Naive thymus-derived CD4-positive, alpha-beta T cell (primary cell): ENCODE measurements around the gene IRF8. TPM values are rescaled to one million over a fixed set of nuclear protein-coding genes. Genes with fewer than 3 reads are reported as not detected.

Source experiments
- ATAC-seq: fragments of 150-1000 bp; cut with Tn5 transposase; 2 replicates; pipeline ENCODE4 v1.10.0; 2021; ENCODE audit warnings: mild to moderate bottlenecking, moderate library complexity
- CTCF ChIA-PET: fragments of 350-600 bp; sonication (Branson Sonifier 250); formaldehyde crosslinking; loops from one replicate; lab custom pipeline; 2021; ENCODE audit warnings: antibody characterized with exemption; lab: Charles Lee
- POLR2A ChIA-PET: fragments of 350-600 bp; sonication (Branson Sonifier 250); formaldehyde crosslinking; loops from one replicate; lab custom pipeline; 2021; ENCODE audit warnings: antibody characterized with exemption, inconsistent platforms; lab: Charles Lee
- DNase-seq, 9 donors: peaks; one replicate each; pipeline versions ENCODE4 v3.0.0 to v3.0.0-alpha.2; 2020 to 2022; ENCODE audit warnings: mixed read lengths in 1 of 9
- H3K27ac ChIP-seq: one replicate; pipeline ENCODE4 v1.7.0; 2013; ENCODE audit warnings: mild to moderate bottlenecking, low read depth, low read length, moderate library complexity
- H3K27me3 ChIP-seq, 2 donors: one replicate each; pipeline ENCODE4 v1.7.0; 2013; ENCODE audit warnings: low read length in 2 of 2, mild to moderate bottlenecking in 2 of 2, moderate library complexity in 2 of 2; ENCODE audit not compliant: control insufficient read depth in 2 of 2, insufficient read depth in 2 of 2
- H3K36me3 ChIP-seq, 3 experiments: 1 replicate in 2 of 3; 2 replicates in 1 of 3; pipeline ENCODE4 v1.7.0; 2013; ENCODE audit warnings: low read length in 3 of 3, mild to moderate bottlenecking in 3 of 3, moderate library complexity in 1 of 3; ENCODE audit not compliant: insufficient read depth in 3 of 3, control insufficient read depth in 2 of 3
- H3K4me1 ChIP-seq, 2 donors: one replicate each; pipeline ENCODE4 v1.7.0; 2013; ENCODE audit warnings: low read length in 2 of 2, mild to moderate bottlenecking in 2 of 2, moderate library complexity in 1 of 2; ENCODE audit not compliant: control insufficient read depth in 2 of 2, insufficient read depth in 2 of 2
- H3K4me3 ChIP-seq: 2 replicates; pipeline ENCODE4 v1.7.0; 2013; ENCODE audit warnings: mild to moderate bottlenecking, low read length
- H3K9me3 ChIP-seq, 3 experiments: 1 replicate in 2 of 3; 2 replicates in 1 of 3; pipeline ENCODE4 v1.7.0; 2013; ENCODE audit warnings: low read length in 3 of 3; ENCODE audit not compliant: control insufficient read depth in 2 of 3
- H3K27ac Mint-ChIP-seq, 9 donors: one replicate each; pipeline ENCODE4 v1.8.0; 2020 to 2022; ENCODE audit warnings: mixed read lengths in 9 of 9, mild to moderate bottlenecking in 8 of 9, moderate library complexity in 5 of 9, inconsistent platforms in 2 of 9
- H3K27me3 Mint-ChIP-seq, 5 donors: one replicate each; pipeline ENCODE4 v1.8.0; 2021 to 2022; ENCODE audit warnings: mixed read lengths in 5 of 5, mild to moderate bottlenecking in 1 of 5
- H3K36me3 Mint-ChIP-seq, 5 donors: one replicate each; pipeline ENCODE4 v1.8.0; 2020 to 2022; ENCODE audit warnings: mixed read lengths in 5 of 5, mild to moderate bottlenecking in 3 of 5, inconsistent platforms in 1 of 5
- H3K4me1 Mint-ChIP-seq, 7 donors: one replicate each; pipeline ENCODE4 v1.8.0; 2020 to 2022; ENCODE audit warnings: mixed read lengths in 7 of 7, mild to moderate bottlenecking in 3 of 7, inconsistent platforms in 1 of 7
- H3K4me3 Mint-ChIP-seq, 10 donors: one replicate each; pipeline ENCODE4 v1.8.0; 2020 to 2022; ENCODE audit warnings: mild to moderate bottlenecking in 10 of 10, mixed read lengths in 10 of 10, moderate library complexity in 6 of 10, inconsistent platforms in 2 of 10
- H3K9me3 Mint-ChIP-seq, 11 donors: one replicate each; pipeline ENCODE4 v1.8.0; 2020 to 2022; ENCODE audit warnings: mixed read lengths in 11 of 11, mild to moderate bottlenecking in 4 of 11, inconsistent platforms in 1 of 11, moderate library complexity in 1 of 11
- intact Hi-C, 2 donors: fragments of 100-400 bp; cut with micrococcal nuclease; formaldehyde crosslinking; loops; one replicate each; pipeline ENCODE4 v1.15.1; 2023
- polyA plus RNA-seq, 2 donors: library from polyadenylated mRNA; unstranded; fragments of 300-500 nt; fragmentation: Illumina TruSeq; gene quantifications; one replicate each; pipeline ENCODE4 v1.2.3, GENCODE V29; 2021
- total RNA-seq, 6 experiments: library from RNA in 5 of 6; stranded (reverse) in 5 of 6; gene quantifications; 1 replicate in 5 of 6; 2 replicates in 1 of 6; pipeline ENCODE4 v1.2.3 and lab custom pipeline; 2021 to 2026

IRF8 gene
- total and polyA plus RNA-seq, 7 experiments from 2014 or later = 3.5 to 105 (median 6.4) TPM

GRCh38 chr16:85860413-85861094, 38.4 kb upstream of the IRF8 start:
- intact Hi-C loops = no loop called here
- DNase-seq (peak in 1 of 9 donors; percentile 15), ATAC-seq (peak; percentile 27)
- H3K4me3 ChIP-seq = no peak overlapping the region
- Mint-ChIP-seq H3K9me3 (peaks cover 0 to 4% (median 0%) of the 10 kb centered on the region in 11 donors), H3K4me1 (peaks cover 0 to 4% (median 0%) of the 10 kb centered on the region in 7 donors), H3K27me3 (peaks cover 0 to 12% (median 3%) of the 10 kb centered on the region in 5 donors), H3K27ac (no peak overlapping the region), H3K4me3 (no peak overlapping the region), H3K36me3 (peaks cover 0 to 2% (median 0%) of the 10 kb centered on the region in 5 donors)
- no peaks in the 10 kb centered on the region for H3K27me3 ChIP-seq
- no peaks in the 10 kb centered on the region for H3K4me1 ChIP-seq
- CTCF ChIA-PET = interaction anchor here (0.6 kb wide), 1 partner anchor 200 kb away, joined by 3 read pairs; no protein-coding TSS in a partner anchor
- H3K9me3 ChIP-seq = no peaks in the 10 kb centered on the region
- no peaks in the 10 kb centered on the region for H3K36me3 ChIP-seq
- H3K27ac ChIP-seq = no peak overlapping the region
- POLR2A ChIA-PET = no interaction called here

GRCh38 chr16:85861095-85861825, 37.7 kb upstream of the IRF8 start:
- Mint-ChIP-seq H3K4me3 (no peak overlapping the region), H3K27ac (no peak overlapping the region), H3K9me3 (no peaks in the 10 kb centered on the region), H3K4me1 (peaks cover 0 to 4% (median 0%) of the 10 kb centered on the region in 7 donors), H3K27me3 (peaks cover 0 to 8% (median 3%) of the 10 kb centered on the region in 5 donors), H3K36me3 (peaks cover 0 to 2% (median 0%) of the 10 kb centered on the region in 5 donors)
- Histone ChIP-seq H3K9me3 (no peaks in the 10 kb centered on the region), H3K4me1 (no peaks in the 10 kb centered on the region), H3K27me3 (no peaks in the 10 kb centered on the region), H3K36me3 (no peaks in the 10 kb centered on the region), H3K4me3 (no peak overlapping the region), H3K27ac (no peak overlapping the region)
- CTCF ChIA-PET = interaction anchor here (0.6 kb wide), 1 partner anchor 201 kb away, joined by 3 read pairs; no protein-coding TSS in a partner anchor
- DNase-seq = no peak
- POLR2A ChIA-PET = no interaction called here
- ATAC-seq = no peak
- intact Hi-C loops = no loop called here

- ATAC-seq (no peak), DNase-seq (no peak)
- H3K4me3 ChIP-seq = no peak overlapping the region
- H3K9me3 ChIP-seq = no peaks in the 10 kb centered on the region
- intact Hi-C loops = no loop called here
- H3K27me3 ChIP-seq = no peaks in the 10 kb centered on the region
- ChIA-PET POLR2A (no interaction called here), CTCF (no interaction called here)
- peaks cover 0 to 8% (median 3%) of the 10 kb centered on the region in 5 donors for H3K27me3 Mint-ChIP-seq
- no peak overlapping the region for H3K4me3 Mint-ChIP-seq
- no peaks in the 10 kb centered on the region for H3K9me3 Mint-ChIP-seq
- H3K4me1 ChIP-seq = no peaks in the 10 kb centered on the region
- H3K27ac Mint-ChIP-seq = no peak overlapping the region
- H3K36me3 ChIP-seq = no peaks in the 10 kb centered on the region
- H3K27ac ChIP-seq = no peak overlapping the region
- H3K36me3 Mint-ChIP-seq = peaks cover 0 to 2% (median 0%) of the 10 kb centered on the region in 5 donors
- peaks cover 0 to 4% (median 0%) of the 10 kb centered on the region in 7 donors for H3K4me1 Mint-ChIP-seq
Measured at GRCh38 chr16:85862476-85863383, 36.2 kb upstream of the IRF8 start.

GRCh38 chr16:85863384-85863774, 35.6 kb upstream of the IRF8 start:
- H3K36me3 ChIP-seq = no peaks in the 10 kb centered on the region
- no peak for DNase-seq
- no peaks in the 10 kb centered on the region for H3K9me3 Mint-ChIP-seq
- no peak overlapping the region for H3K27ac Mint-ChIP-seq
- no peak overlapping the region for H3K4me3 ChIP-seq
- POLR2A ChIA-PET = no interaction called here
- no peaks in the 10 kb centered on the region for H3K27me3 ChIP-seq
- H3K4me1 ChIP-seq = no peaks in the 10 kb centered on the region
- H3K9me3 ChIP-seq = no peaks in the 10 kb centered on the region
- peaks cover 0 to 8% (median 3%) of the 10 kb centered on the region in 5 donors for H3K27me3 Mint-ChIP-seq
- peaks cover 0 to 4% (median 0%) of the 10 kb centered on the region in 7 donors for H3K4me1 Mint-ChIP-seq
- intact Hi-C loops = no loop called here
- peaks cover 0 to 2% (median 0%) of the 10 kb centered on the region in 5 donors for H3K36me3 Mint-ChIP-seq
- CTCF ChIA-PET = no interaction called here
- H3K27ac ChIP-seq = no peak overlapping the region
- ATAC-seq = no peak
- no peak overlapping the region for H3K4me3 Mint-ChIP-seq

GRCh38 chr16:85864965-85865364, 34.0 kb upstream of the IRF8 start:
- peaks cover 0 to 2% (median 0%) of the 10 kb centered on the region in 5 donors for H3K36me3 Mint-ChIP-seq
- no peak overlapping the region for H3K27ac ChIP-seq
- POLR2A ChIA-PET = no interaction called here

GRCh38 chr16:85867189-85867588, 31.8 kb upstream of the IRF8 start:
- intact Hi-C loops = no loop called here
- Histone ChIP-seq H3K36me3 (no peaks in the 10 kb centered on the region), H3K4me3 (no peak overlapping the region), H3K27ac (no peak overlapping the region), H3K4me1 (no peaks in the 10 kb centered on the region), H3K27me3 (no peaks in the 10 kb centered on the region), H3K9me3 (no peaks in the 10 kb centered on the region)
- Mint-ChIP-seq H3K4me1 (peaks cover 0 to 8% (median 7%) of the 10 kb centered on the region in 7 donors), H3K27ac (no peak overlapping the region), H3K4me3 (no peak overlapping the region), H3K27me3 (peaks cover 0 to 18% (median 8%) of the 10 kb centered on the region in 5 donors), H3K9me3 (peaks cover 0 to 4% (median 0%) of the 10 kb centered on the region in 11 donors), H3K36me3 (peaks cover 0 to 2% (median 0%) of the 10 kb centered on the region in 5 donors)
- ATAC-seq (no peak), DNase-seq (no peak)
- CTCF ChIA-PET = no interaction called here
- POLR2A ChIA-PET = interaction anchor here (0.6 kb wide), 1 partner anchor 35 kb away, joined by 3 read pairs; no protein-coding TSS in a partner anchor

More at GRCh38 chr16:85864965-85865364, 34.0 kb upstream of the IRF8 start:
- DNase-seq = no peak
- H3K9me3 Mint-ChIP-seq = peaks cover 0 to 4% (median 0%) of the 10 kb centered on the region in 11 donors
- no peak overlapping the region for H3K4me3 Mint-ChIP-seq
- Histone ChIP-seq H3K4me3 (no peak overlapping the region), H3K9me3 (no peaks in the 10 kb centered on the region), H3K4me1 (no peaks in the 10 kb centered on the region), H3K27me3 (no peaks in the 10 kb centered on the region), H3K36me3 (no peaks in the 10 kb centered on the region)
- peaks cover 0 to 4% (median 0%) of the 10 kb centered on the region in 7 donors for H3K4me1 Mint-ChIP-seq
- peaks cover 0 to 11% (median 0%) of the 10 kb centered on the region in 5 donors for H3K27me3 Mint-ChIP-seq
- CTCF ChIA-PET = interaction anchor here (1.1 kb wide), 1 partner anchor 122 kb away, joined by 3 read pairs; no protein-coding TSS in a partner anchor
- ATAC-seq = no peak
- intact Hi-C loops = no loop called here
- no peak overlapping the region for H3K27ac Mint-ChIP-seq
